ENCODE data around the gene BCL10. TPM values are rescaled to one million over a fixed set of nuclear protein-coding genes. Genes with fewer than 3 reads are reported as not detected.

Gene BCL10
- total RNA-seq, 1 donor from 2014 or later = 19.9 TPM

GRCh38 chr1:85276978-85277639 lies 677 bp upstream of the BCL10 start:
- no peak for TF ChIP-seq CTCF (IDR thresholded peaks at IDR 0.05; ENCODE audit: unreplicated experiment)
- DNase-seq (ENCODE audit: low spot score, unreplicated experiment) = no peak
- Mint-ChIP-seq H3K9me3 (ENCODE audit: low read depth) (no peaks in the 10 kb centered on the region), H3K4me1 (ENCODE audit: low read depth) (peaks cover 16% of the 10 kb centered on the region), H3K27me3 (no peaks in the 10 kb centered on the region), H3K36me3 (ENCODE audit: insufficient read depth) (peaks cover 6% of the 10 kb centered on the region), H3K4me3 (ENCODE audit: low read depth) (peak overlapping the region; percentile 86), H3K27ac (peak overlapping the region; percentile 91)

- Mint-ChIP-seq H3K36me3 (ENCODE audit: insufficient read depth) (peaks cover 10% of the 10 kb centered on the region), H3K4me3 (ENCODE audit: low read depth) (peak overlapping the region; percentile 86), H3K9me3 (ENCODE audit: low read depth) (no peaks in the 10 kb centered on the region), H3K27me3 (no peaks in the 10 kb centered on the region), H3K27ac (peak overlapping the region; percentile 90), H3K4me1 (ENCODE audit: low read depth) (peaks cover 22% of the 10 kb centered on the region)
- DNase-seq (ENCODE audit: low spot score, unreplicated experiment) = no peak
- TF ChIP-seq CTCF (IDR thresholded peaks at IDR 0.05; ENCODE audit: unreplicated experiment) = no peak
These were observed 674 bp downstream of the BCL10 start for GRCh38 chr1:85275701-85276214.

- Mint-ChIP-seq H3K4me3 (ENCODE audit: low read depth) (peak overlapping the region; percentile 86), H3K27ac (peak overlapping the region; percentile 90), H3K9me3 (ENCODE audit: low read depth) (no peaks in the 10 kb centered on the region), H3K27me3 (no peaks in the 10 kb centered on the region), H3K4me1 (ENCODE audit: low read depth) (peaks cover 22% of the 10 kb centered on the region), H3K36me3 (ENCODE audit: insufficient read depth) (peaks cover 13% of the 10 kb centered on the region)
- DNase-seq (ENCODE audit: low spot score, unreplicated experiment) = no peak
- no peak for TF ChIP-seq CTCF (IDR thresholded peaks at IDR 0.05; ENCODE audit: unreplicated experiment)
These were observed 1.4 kb downstream of the BCL10 start for GRCh38 chr1:85274969-85275453.

- H3K4me3 Mint-ChIP-seq (ENCODE audit: low read depth) = no peak overlapping the region
- peak overlapping the region; percentile 10 for H3K27ac Mint-ChIP-seq
- peaks cover 29% of the 10 kb centered on the region for H3K4me1 Mint-ChIP-seq (ENCODE audit: low read depth)
- no peaks in the 10 kb centered on the region for H3K9me3 Mint-ChIP-seq (ENCODE audit: low read depth)
- no peak for TF ChIP-seq CTCF (IDR thresholded peaks at IDR 0.05; ENCODE audit: unreplicated experiment)
- peaks cover 20% of the 10 kb centered on the region for H3K36me3 Mint-ChIP-seq (ENCODE audit: insufficient read depth)
- no peak for DNase-seq (ENCODE audit: low spot score, unreplicated experiment)
- H3K27me3 Mint-ChIP-seq = no peaks in the 10 kb centered on the region
These were observed 3.0 kb downstream of the BCL10 start for GRCh38 chr1:85273397-85273796.

- TF ChIP-seq CTCF (IDR thresholded peaks at IDR 0.05; ENCODE audit: unreplicated experiment) = no peak
- Mint-ChIP-seq H3K9me3 (ENCODE audit: low read depth) (no peaks in the 10 kb centered on the region), H3K27me3 (no peaks in the 10 kb centered on the region), H3K4me3 (ENCODE audit: low read depth) (no peak overlapping the region), H3K4me1 (ENCODE audit: low read depth) (peaks cover 18% of the 10 kb centered on the region), H3K27ac (no peak overlapping the region), H3K36me3 (ENCODE audit: insufficient read depth) (peaks cover 27% of the 10 kb centered on the region)
- no peak for DNase-seq (ENCODE audit: low spot score, unreplicated experiment)
These were observed 7.4 kb downstream of the BCL10 start for GRCh38 chr1:85268801-85269585.
